GM18511 (cell line): ENCODE data around the gene ALAS1.
A peak's percentile ranks its signal among the peaks of the same experiment; 100 is the strongest.

Experiments used
- ATAC-seq: cut with Tn5 transposase; IDR thresholded peaks from one replicate; pipeline ENCODE4 v1.9.1; 2021; ENCODE audit warnings: mild to moderate bottlenecking, moderate library complexity; ENCODE audit not compliant: unreplicated experiment

ALAS1 gene

DNA sequence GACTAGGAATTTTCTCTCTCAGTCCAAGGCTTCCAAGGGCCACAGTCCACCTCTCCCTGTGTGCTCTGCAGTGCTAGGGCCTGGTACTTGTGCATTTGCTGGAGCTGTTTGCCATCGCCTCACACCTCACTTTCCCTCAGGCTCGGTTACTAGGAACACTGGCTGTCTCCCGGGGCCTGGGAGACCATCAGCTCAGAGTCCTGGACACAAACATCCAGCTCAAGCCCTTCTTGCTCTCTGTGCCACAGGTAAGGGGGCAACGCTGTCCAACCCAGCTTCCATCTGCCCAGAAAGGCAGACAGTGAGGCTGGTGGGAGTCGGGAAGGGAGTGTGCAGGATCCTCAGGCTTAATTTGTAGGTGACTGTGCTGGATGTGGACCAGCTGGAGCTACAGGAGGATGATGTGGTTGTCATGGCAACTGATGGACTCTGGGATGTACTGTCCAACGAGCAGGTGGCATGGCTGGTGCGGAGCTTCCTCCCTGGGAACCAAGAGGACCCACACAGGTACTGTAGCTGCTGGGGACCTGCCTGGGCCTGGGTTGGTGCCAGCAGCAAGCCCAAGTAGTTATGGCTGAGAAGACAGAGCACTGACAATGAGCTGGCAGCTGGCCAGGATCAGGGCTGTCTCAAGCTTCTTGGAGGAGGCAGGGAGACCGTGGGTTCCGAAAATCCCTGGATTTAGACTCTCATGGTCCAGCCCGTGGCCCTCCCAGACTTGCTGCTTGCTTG lies 51.0 kb downstream of the ALAS1 start:
- ATAC-seq: no peak

DNA sequence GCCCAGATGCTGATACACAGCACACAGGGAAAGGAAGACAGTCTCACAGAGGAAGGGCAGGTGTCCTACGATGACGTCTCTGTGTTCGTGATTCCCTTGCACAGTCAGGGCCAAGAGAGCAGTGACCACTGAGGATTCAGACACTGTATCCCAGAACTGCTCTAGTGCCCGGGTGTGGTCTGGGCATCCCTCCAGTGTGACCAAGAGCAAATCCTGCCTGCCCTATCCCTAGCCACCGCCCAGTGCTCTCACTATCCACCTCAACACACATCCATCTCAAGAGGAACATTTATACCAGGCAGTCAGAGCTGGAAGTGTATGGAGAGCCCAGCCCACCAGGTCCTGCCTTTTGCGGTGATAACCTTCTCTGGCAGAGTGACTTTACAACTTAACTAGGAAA lies 51.7 kb downstream of the ALAS1 start:
- ATAC-seq: no peak

DNA sequence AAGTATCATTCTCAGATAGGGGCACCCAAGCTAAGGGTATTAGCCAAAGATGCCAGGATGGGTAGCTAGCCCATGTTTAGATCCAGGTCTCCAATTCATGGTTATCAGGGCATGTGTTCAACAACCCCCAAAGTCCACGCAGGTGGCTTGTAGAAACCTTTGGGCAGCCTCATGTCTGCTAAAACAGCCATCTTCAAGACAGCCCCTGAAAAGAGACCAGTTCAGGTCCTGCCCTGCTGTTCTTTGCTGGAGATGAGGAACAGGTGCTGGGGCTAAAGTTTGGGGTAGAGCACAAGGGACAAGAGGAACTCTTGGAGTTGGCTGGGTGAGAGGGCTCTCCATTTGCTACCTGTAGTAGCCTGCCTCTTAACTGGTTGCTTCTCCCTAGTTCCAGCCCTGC lies 52.2 kb downstream of the ALAS1 start:
- ATAC-seq: no peak

DNA sequence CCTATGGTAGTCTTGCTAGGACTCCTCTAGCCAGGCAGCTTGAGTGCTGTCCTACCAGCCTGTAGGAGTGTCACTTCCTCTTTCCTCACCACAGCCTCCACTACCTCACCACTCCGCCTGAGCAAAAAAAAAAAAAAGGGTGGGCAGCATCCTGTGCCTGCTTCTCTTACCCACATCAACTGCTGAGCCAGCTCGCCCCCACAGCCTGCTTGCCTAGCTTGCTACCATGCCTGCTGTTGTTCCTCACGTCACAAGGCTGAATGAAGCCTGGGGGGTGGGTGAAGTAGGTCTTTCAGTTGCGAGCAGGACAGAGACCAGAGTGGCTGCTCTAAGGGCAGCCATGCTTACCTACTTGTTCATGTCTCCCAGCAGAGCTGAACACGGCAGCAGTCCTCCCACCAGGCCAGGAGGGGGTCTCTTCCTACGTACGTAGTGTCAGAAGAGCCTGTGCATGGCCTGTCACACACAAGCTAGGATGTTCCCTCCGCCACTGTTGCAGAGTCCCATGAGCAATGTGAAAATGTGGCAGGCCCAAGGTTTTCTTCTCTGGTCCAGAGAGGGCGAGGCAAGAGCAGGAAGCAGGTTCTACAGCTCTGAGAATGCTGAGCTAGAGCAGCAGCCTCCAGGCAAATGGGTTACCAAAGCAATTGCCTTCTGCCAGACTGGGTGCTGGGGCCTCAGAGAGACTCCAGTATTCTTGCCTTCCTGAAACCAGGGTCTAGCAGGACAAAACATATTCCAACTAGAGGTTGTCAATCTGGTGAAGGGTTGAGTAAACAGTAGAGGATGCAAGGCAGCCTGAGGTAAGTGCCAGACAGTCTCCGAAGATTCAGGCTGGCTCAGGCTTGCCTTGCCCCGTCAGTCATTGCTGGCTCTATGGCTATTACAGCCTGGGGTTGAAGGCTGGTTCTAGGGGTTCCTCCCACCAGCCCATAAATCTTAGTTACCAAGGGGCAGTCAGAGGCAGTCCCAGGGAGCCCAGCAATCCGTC lies 55.6 kb downstream of the ALAS1 start:
- ATAC-seq: peak; percentile 97

DNA sequence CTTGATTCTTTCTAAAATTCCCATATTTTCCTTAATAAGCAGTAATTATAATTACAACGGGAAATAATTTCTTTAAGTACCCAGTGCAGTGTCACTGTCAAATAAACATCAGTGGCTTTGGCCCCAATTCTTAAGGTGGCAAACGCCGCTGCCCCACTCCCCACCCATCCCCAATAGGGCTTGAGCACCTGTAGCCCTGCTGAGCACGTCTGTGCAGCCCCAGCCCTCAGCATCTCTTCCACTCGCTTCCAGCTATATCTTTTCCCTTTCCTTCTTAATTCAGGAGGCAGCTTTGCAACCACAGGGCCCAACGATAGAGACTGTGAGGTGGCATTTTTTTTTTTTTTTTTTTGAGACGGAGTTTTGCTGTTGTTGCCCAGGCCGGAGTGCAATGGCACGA lies 56.6 kb downstream of the ALAS1 start:
- no peak for ATAC-seq

DNA sequence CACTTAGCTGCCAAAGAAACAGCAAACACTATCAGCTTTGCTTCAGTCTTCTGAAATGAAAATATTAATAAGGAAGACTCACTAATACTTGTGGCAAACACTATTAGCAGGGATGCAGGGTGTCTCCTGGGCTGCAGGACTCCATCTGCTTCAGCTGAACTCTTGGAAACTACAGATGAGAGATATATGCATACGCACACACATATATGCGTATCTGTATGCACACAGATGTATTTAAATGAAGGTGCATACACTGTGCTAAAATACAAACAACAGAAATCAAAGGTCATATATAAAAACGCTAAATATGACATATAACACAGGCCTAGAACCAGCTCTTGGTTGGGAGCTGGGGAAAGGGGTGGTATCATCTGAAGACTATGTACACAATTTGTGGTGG lies 58.2 kb downstream of the ALAS1 start:
- ATAC-seq: no peak

DNA sequence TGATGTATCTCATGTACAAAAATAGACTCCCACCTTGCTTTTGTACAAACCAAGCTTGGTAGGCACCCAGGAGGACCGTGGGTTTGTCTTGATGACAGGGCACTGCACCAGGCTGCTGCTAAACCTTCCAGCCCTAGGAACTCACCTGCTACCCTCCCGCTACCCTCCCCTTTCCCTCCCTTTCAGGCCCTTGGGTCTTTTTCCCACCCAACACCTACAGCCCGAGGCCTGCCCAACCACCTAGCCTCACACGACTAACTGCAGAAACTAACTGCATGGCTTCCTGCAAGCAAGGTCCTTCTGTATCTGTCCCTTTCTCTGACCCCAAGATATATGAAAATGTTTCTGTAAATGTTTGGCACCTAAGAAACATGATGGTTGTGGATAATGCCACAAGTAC lies 58.7 kb downstream of the ALAS1 start:
- ATAC-seq: no peak

DNA sequence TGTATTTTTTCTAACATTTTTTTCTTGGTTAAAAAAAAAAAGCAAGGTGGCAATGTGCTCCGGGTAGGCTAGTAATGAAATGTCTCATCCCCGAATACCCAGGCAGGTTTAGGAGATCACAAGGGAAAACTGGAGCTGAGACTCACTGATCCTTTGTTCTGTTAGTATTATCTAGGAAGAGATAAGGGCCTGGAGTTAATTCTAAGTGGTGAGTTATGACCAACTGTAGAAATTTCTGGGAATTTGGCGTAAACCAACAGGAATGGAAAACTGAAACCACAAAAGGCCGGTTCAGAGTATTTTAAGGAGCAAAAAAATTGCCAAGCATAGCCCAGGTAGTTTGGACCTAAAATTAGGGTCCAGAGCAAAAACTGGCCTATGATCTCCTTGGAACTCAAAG lies 60.0 kb downstream of the ALAS1 start:
- no peak for ATAC-seq

DNA sequence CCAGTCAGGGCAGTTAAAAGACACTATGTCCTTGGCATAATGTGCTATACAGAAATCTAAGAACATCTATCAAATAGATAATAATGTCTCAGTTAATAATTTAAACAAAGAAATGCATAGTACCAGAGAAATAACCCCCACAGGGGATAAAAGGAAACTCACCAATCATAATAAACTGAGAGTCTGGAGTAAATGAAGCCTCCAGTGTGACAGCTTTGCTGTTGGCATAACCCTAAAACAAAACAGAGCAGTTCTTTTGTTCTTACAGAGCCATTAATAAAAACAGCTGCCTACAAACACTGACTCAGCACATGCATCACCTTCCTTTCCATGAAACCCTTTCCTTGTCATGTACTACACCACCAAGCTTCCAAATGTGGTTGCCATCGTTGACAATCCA lies 61.1 kb downstream of the ALAS1 start:
- no peak for ATAC-seq

DNA sequence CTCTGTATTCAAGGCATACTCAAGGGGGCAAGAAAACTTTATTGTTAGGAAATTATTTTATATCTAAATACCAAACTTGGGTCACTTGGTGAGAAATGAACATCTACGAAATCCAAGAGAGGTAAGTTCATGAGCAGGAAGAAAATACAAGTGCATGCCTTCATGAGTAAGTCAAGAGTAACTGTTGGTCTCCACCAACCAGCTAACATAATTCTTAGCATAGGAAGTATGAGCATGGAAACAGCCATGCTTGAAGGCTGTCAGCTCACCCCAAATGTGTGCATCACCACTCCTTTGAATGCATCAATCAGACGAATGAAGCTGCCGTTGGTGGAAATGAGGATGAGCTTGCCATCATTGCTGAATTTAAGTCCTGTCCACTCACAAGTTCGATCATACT lies 61.5 kb downstream of the ALAS1 start:
- ATAC-seq: no peak

DNA sequence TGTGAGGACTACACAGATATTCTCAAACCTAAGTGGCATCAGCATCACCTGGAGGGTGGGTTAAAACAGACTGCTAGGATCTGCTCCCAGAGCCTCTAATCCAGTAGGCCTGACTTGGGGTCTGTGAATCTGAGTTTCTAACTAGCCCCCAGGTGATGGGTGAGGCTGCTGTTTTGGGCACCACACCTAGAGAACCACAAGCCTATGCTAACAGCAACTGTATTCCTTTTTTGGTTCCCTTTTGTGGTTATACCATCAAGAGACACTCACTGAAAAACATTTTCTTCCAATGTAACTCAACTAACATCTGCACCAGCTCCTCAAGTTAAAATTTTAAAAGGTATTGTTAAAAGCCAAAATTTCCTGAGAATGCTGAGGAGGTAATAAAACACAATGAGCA lies 64.5 kb downstream of the ALAS1 start:
- no peak for ATAC-seq
